ENCODE measurements around the gene XXYLT1.
"Not testable (repeated sequence)": the region's sequence is repeated elsewhere in the genome, so short reads cannot be mapped to it uniquely, and the experiment has no call there.

The XXYLT1 gene

DNA sequence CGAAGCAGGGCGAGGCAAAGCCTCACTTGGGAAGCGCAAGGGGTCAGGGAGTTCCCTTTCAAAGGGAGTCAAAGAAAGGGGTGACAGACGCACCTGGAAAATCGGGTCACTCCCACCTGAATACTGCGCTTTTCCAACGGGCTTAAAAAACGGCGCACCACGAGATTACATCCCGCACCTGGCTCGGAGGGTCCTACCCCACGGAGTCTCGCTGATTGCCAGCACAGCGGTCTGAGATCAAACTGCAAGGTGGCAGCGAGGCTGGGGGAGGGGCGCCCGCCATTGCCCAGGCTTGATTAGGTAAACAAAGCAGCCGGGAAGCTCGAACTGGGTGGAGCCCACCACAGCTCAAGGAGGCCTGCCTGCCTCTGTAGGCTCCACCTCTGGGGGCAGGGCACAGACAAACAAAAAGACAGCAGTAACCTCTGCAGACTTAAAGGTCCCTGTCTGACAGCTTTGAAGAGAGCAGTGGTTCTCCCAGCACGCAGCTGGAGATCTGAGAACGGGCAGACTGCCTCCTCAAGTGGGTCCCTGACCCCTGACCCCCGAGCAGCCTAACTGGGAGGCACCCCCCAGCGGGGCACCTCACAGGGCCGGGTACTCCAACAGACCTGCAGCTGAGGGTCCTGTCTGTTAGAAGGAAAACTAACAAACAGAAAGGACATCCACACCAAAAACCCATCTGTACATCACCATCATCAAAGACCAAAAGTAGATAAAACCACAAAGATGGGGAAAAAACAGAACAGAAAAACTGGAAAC lies 182.9 kb downstream of the XXYLT1 start:
- DNase-seq: not testable (repeated sequence)

DNA sequence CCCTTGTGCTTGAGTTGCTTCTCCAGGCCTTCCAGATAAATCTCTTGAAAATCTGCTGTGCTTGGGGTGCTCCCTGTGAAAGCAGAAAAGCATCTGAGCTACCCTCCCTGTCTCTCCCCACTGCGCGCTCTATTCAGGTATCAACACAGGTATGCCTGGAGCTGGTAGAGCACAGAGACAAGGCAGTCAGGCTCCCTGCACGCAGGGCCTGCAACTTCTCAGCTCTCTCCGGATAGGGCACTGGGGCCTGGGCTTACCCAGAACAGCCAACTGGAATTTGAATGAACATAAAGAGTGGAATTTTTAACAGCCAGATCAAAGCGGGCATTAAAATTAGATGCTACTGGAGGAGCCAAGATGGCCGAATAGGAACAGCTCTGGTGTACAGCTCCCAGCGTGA lies 183.6 kb downstream of the XXYLT1 start:
- no peak for DNase-seq

- no peak for DNase-seq
These were observed 184.1 kb downstream of the XXYLT1 start for GRCh38 chr3:195086885-195087284.

- DNase-seq: no peak
These were observed 184.6 kb downstream of the XXYLT1 start for GRCh38 chr3:195086341-195086740.

DNA sequence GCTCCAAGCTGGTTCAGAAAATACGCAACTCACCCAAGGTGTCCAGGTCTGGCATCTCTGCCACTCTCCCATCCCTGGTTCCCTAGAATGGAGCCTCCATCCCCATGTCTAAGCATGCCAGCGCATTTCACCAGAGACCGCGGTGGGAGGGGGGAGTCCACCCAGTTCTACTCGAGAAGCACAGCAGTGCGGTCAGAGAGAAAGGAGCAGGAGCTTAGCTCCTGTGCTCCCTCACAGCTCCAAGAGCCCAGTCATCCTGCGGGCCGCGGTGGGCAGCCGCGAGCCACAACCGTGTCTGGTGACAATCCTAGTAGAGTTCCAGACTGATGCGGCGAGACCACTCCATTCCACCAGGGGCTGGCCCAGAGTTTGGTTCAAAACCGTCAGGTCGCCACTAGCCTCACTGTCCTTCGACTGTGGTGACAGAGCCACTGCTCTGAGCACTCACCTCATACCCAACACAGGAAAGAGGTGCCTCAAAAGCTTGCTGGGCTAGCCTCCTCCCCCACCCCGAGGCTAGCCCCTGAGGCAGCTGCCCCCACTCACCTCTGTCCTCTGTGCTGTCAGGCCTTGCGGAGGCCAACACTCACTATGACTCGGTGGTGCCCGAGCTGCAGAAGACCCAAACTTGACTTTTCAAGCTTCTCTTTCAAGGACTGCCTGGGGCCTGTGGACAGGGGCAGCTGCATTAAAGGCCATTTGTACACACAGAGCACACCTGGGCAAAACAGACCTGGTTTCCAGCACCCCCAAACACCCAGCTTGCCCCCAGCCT lies 185.4 kb downstream of the XXYLT1 start:
- no peak for DNase-seq

- no peak for DNase-seq
These were observed 186.2 kb downstream of the XXYLT1 start for GRCh38 chr3:195084746-195085145.

DNA sequence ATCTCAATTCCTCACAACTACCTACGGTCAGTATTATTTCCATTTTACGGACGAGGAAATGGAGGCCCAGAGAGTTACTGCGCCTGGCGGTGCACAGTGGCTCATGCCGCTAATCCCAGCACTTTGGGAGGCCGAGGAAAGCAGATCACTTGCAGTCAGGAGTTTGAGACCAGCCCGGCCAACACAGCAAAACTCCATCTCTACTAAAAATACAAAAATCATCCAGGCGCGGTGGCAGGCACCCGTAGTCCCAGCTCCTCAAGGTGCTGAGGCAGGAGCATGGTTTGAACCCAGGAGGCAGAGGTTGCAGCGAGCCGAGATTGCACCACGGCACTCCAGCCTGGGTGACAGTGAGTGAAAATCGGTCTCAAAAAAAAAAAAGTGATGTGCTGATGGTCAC lies 187.3 kb downstream of the XXYLT1 start:
- DNase-seq: no peak

GRCh38 chr3:195082811-195083210 lies 188.1 kb downstream of the XXYLT1 start:
- no peak for DNase-seq

GRCh38 chr3:195081242-195081963 lies 189.6 kb downstream of the XXYLT1 start:
- DNase-seq: no peak

- DNase-seq: no peak
These were observed 190.3 kb downstream of the XXYLT1 start for GRCh38 chr3:195080571-195081151.

- no peak for DNase-seq
These were observed 190.8 kb downstream of the XXYLT1 start for GRCh38 chr3:195080125-195080524.

DNA sequence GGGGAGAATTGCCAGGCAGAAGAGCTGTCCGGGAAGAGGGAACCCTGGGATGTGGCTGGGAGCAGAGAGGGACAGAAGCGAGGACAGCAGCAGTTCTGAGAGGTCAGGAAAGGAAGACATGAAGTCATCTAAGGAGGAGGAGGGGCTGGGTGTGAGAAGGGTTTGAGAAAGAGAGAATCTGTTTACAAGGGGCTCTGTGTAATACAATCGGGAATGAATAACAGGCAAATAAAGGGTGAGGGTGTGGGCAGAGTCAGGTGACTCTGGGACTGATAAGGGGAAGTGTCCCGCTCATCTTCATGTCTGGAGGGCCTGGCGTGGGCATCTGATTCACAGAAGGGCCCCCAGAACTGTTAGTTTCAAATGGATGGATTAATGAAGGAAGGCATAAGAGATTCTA lies 191.3 kb downstream of the XXYLT1 start:
- no peak for DNase-seq

GRCh38 chr3:195078891-195079440 lies 192.0 kb downstream of the XXYLT1 start:
- DNase-seq: no peak

DNA sequence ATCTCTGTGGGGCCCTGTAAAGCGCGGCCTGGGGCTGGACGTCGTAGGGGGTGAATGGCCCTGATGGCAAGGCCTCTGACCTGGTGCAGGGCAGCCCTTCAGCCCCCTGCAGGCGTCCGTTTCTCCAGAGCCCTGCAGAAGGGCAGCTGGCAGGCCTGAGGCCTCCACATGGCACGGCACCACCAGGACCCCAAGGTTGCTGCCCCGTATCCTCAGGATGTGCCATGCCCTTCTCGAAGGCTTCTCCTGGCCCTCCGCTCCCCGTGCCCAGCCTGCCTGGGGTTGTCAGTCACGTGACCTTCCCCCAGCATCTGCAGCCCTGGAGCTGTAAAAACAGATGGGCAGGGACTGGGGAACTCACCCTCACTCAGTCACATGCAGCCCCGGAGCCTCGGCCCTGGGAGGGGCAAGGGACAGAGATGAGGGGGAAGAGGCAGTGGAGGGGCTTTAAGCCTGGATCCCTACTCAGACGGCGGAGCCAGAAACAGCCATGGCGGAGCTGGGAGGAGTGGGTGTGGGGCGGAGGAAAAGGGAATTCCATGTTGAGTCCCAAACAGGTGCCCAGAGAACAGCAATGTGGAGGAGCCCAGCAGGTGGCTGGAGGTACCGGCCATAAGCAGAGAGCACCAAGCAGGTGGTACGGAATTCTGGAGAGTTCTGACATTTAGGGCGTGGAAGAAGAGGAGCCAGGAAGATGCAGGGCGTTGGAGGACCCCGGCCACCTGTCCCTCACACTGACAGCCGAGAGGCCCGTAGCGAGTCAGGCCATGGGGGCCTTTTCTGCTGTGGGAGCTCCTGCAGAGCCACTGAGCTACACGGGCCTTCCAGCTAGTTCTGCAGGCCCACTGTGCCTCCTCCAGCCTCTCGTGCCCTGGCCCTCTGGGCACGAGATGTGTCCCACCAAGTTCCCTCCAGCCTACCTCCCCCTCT lies 193.1 kb downstream of the XXYLT1 start:
- DNase-seq: no peak

DNA sequence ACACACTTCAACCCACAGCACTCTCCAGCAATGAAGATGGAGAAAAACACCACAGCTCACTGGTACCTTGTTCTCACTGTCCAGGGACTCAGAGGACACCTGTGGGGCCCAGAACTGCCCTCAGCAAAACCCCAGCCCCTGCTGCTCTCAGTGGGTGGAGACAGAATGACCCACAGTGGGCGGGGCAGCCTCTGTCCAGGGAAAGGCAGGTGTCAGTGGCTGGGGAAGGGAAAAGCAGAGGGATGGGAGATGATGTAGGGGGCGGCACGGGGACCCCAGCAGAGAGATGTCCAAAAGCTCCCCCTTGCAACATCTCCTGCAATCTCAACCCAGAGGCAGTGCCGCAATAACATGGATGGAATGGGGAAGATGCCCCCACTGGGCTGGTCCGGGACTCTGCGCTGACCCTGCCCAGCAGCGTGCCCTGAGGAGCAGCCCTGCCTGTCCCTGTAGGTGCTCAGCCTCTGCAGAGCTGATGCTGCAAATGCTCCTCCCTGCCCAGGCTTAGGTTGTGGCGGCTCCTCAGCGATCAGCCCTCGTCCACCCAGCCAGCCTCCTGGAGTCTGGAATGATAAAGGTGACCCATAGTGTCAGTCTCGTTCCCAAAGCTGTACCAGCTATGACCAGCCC lies 193.9 kb downstream of the XXYLT1 start:
- DNase-seq: no peak

GRCh38 chr3:195075941-195076875 lies 194.8 kb downstream of the XXYLT1 start:
- DNase-seq: no peak

GRCh38 chr3:195075199-195075940 lies 195.6 kb downstream of the XXYLT1 start:
- no peak for DNase-seq

- DNase-seq: no peak
These were observed 196.8 kb downstream of the XXYLT1 start for GRCh38 chr3:195073866-195074860.
